HG02798 (cell line): ENCODE data around the gene TNPO2.

ENCODE experiments used
- ATAC-seq: cut with Tn5 transposase; IDR thresholded peaks from one replicate; pipeline ENCODE4 v1.9.1; 2021; ENCODE audit warnings: mild to moderate bottlenecking; ENCODE audit not compliant: unreplicated experiment, poor library complexity

Gene TNPO2

GRCh38 chr19:12655546-12655945, 68.2 kb downstream of the TNPO2 start:
- no peak for ATAC-seq

GRCh38 chr19:12652219-12652618, 71.5 kb downstream of the TNPO2 start:
- no peak for ATAC-seq

DNA sequence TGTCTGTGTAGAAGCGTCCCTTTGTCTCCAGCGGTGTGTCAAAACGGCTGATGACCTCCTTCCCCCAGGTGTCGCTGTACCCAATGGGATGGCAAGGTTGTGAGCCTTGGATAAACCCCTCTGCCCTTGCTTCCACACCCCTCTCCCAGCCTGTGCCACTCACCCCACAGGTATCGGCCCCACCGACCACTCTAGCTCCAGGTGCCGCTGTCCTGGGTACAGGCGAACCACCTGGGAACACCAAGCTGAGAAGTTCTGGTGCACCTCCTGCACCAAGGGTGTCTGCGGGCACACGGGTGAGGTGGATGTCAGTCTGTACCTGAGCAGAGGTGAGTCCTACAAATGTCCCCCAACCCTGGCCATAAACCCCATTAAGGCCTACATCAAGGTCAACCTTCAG, 73.8 kb downstream of the TNPO2 start:
- ATAC-seq: no peak
